ENCODE data around the gene NISCH.

The NISCH gene

GRCh38 chr3:52483577-52484381 lies 28.4 kb downstream of the NISCH start:
- no peak overlapping the region for H3K4me3 ChIP-seq (ENCODE audit: low read length)
- no peaks in the 10 kb centered on the region for H4K20me1 ChIP-seq (ENCODE audit: insufficient read depth, low read length)
- H3K4me2 ChIP-seq (ENCODE audit: low read depth, low read length): no peak overlapping the region
- no peak overlapping the region for H2AFZ ChIP-seq (ENCODE audit: low read length)
- no peaks in the 10 kb centered on the region for H3K79me2 ChIP-seq (ENCODE audit: low read length)
- TF ChIP-seq EZH2phosphoT487 (IDR thresholded peaks at IDR 0.05; ENCODE audit: low read length) (no peak), CTCF (IDR thresholded peaks at IDR 0.05; ENCODE audit: low read length) (no peak)
- no peaks in the 10 kb centered on the region for H3F3A ChIP-seq (ENCODE audit: insufficient read depth, low read length)
- H3K4me1 ChIP-seq (ENCODE audit: low read length): no peaks in the 10 kb centered on the region
- no peak overlapping the region for H3K9ac ChIP-seq (ENCODE audit: low read length)
- H3K9me3 ChIP-seq (replicated peaks; ENCODE audit: insufficient read depth, low read length): no peaks in the 10 kb centered on the region
- H3K27me3 ChIP-seq (replicated peaks; ENCODE audit: insufficient read depth, low read length): no peaks in the 10 kb centered on the region
- no peaks in the 10 kb centered on the region for H3K36me3 ChIP-seq (replicated peaks; ENCODE audit: insufficient read depth, low read length)
- no peak overlapping the region for H3K27ac ChIP-seq (ENCODE audit: low read length)
- no peaks in the 10 kb centered on the region for H3K9me2 ChIP-seq (replicated peaks; ENCODE audit: insufficient read depth, low read length)
- DNase-seq: no peak

GRCh38 chr3:52484680-52485461 lies 29.5 kb downstream of the NISCH start:
- no peak for DNase-seq
- Histone ChIP-seq H3K4me3 (ENCODE audit: low read length) (no peak overlapping the region), H3K79me2 (ENCODE audit: low read length) (no peaks in the 10 kb centered on the region), H3K4me1 (ENCODE audit: low read length) (no peaks in the 10 kb centered on the region), H4K20me1 (ENCODE audit: insufficient read depth, low read length) (no peaks in the 10 kb centered on the region), H3K9me3 (replicated peaks; ENCODE audit: insufficient read depth, low read length) (no peaks in the 10 kb centered on the region), H3K4me2 (ENCODE audit: low read depth, low read length) (no peak overlapping the region), H3K27me3 (replicated peaks; ENCODE audit: insufficient read depth, low read length) (no peaks in the 10 kb centered on the region), H3F3A (ENCODE audit: insufficient read depth, low read length) (no peaks in the 10 kb centered on the region), H3K36me3 (replicated peaks; ENCODE audit: insufficient read depth, low read length) (no peaks in the 10 kb centered on the region), H2AFZ (ENCODE audit: low read length) (no peak overlapping the region), H3K9ac (ENCODE audit: low read length) (no peak overlapping the region), H3K27ac (ENCODE audit: low read length) (no peak overlapping the region), H3K9me2 (replicated peaks; ENCODE audit: insufficient read depth, low read length) (no peaks in the 10 kb centered on the region)
- TF ChIP-seq CTCF (IDR thresholded peaks at IDR 0.05; ENCODE audit: low read length) (no peak), EZH2 (optimal IDR thresholded peaks at IDR 0.05; ENCODE audit: low read depth, low read length) (no peak), EZH2phosphoT487 (IDR thresholded peaks at IDR 0.05; ENCODE audit: low read length) (no peak)

GRCh38 chr3:52487050-52487787 lies 31.8 kb downstream of the NISCH start:
- no peaks in the 10 kb centered on the region for H3K36me3 ChIP-seq (replicated peaks; ENCODE audit: insufficient read depth, low read length)

More at GRCh38 chr3:52487050-52487787, 31.8 kb downstream of the NISCH start:
- H3K4me3 ChIP-seq (ENCODE audit: low read length): no peak overlapping the region
- no peak overlapping the region for H2AFZ ChIP-seq (ENCODE audit: low read length)
- no peaks in the 10 kb centered on the region for H3K9me3 ChIP-seq (replicated peaks; ENCODE audit: insufficient read depth, low read length)
- no peaks in the 10 kb centered on the region for H4K20me1 ChIP-seq (ENCODE audit: insufficient read depth, low read length)
- no peaks in the 10 kb centered on the region for H3F3A ChIP-seq (ENCODE audit: insufficient read depth, low read length)
- H3K79me2 ChIP-seq (ENCODE audit: low read length): no peaks in the 10 kb centered on the region
- no peaks in the 10 kb centered on the region for H3K4me1 ChIP-seq (ENCODE audit: low read length)
- DNase-seq: no peak
- H3K4me2 ChIP-seq (ENCODE audit: low read depth, low read length): no peak overlapping the region
- H3K9me2 ChIP-seq (replicated peaks; ENCODE audit: insufficient read depth, low read length): no peaks in the 10 kb centered on the region
- H3K27me3 ChIP-seq (replicated peaks; ENCODE audit: insufficient read depth, low read length): no peaks in the 10 kb centered on the region
- H3K27ac ChIP-seq (ENCODE audit: low read length): no peak overlapping the region
- H3K9ac ChIP-seq (ENCODE audit: low read length): no peak overlapping the region
- TF ChIP-seq EZH2 (optimal IDR thresholded peaks at IDR 0.05; ENCODE audit: low read depth, low read length): no peak
- no peak for TF ChIP-seq EZH2phosphoT487 (IDR thresholded peaks at IDR 0.05; ENCODE audit: low read length)
- no peak for TF ChIP-seq CTCF (IDR thresholded peaks at IDR 0.05; ENCODE audit: low read length)

Measured in MM.1S (cell line).